Measurements from ENCODE around the gene CAMTA1.

The CAMTA1 gene

DNA sequence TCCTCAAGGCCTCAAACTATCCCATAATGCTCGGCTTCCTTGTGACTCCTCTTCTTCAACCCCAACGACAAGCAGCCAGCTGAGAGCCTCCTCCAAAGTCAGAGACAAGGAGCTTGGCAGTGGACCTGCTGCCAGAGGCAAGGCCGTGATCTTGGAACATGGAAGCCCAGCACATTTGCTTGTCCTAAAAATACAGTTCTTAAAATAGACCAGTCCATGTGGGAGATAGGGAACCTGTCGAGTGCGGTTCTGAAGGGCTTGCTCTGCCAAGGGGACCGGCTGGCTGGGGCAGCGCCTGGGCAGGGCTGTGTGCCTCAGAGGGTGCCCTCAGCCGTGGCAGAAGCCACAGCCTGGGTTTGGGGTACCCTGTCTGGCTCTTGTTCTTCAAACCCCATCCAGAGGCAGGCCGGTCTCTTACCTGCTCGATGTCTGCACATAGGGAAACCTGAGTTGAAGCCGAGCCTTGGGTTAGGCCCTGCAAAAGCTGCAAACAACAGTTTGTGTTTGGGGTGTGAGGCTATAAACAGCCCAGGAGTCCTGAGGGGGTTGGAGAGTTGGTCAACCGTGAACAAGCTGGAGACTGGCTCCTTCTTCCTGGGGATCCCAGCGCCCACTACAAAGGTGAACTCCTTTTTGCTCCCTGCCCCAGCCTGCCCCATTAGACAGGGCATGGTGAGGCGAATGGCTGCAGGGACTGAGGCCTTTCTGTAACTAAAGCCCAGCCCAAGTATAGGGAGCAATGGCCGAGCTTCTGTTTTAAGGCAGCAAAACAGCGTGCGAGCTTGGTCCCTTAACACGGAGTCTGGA is 228.8 kb downstream of the CAMTA1 start:
- DNase-seq = no peak

DNA sequence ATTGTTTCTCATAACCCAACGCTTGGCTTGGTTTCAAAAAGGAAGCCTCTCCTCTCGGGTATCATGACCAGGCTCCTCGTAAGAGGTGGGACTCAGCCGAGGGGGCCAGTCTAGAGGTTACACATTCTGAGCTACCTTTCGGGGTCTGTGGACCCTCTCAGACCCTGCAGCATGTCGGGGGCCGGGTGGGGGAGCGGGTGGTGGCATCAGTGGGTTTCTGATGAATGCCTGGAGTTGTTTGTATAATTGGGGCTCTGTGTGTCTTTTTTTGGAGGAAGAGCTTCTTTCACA is 229.3 kb downstream of the CAMTA1 start:
- no peak for DNase-seq

DNA sequence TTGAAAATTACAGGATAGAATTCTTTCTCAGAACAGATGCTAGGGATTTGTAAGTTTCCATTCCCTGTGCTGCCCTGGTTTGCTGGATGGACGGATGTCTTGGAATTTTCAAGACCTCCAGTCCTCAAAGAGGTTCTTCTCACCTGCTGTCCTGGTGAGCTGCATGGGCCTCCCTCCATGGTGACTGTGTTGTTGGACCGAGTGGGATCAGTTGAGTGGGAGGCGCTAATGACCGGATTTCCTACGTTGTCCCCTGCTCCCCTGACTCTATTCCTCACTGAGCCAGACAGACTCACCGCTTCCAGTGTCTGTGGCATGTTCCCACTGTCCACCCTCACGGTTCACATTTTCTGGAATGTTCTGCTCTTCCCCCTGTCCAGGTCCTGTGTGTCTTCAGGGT is 229.8 kb downstream of the CAMTA1 start:
- no peak for DNase-seq

DNA sequence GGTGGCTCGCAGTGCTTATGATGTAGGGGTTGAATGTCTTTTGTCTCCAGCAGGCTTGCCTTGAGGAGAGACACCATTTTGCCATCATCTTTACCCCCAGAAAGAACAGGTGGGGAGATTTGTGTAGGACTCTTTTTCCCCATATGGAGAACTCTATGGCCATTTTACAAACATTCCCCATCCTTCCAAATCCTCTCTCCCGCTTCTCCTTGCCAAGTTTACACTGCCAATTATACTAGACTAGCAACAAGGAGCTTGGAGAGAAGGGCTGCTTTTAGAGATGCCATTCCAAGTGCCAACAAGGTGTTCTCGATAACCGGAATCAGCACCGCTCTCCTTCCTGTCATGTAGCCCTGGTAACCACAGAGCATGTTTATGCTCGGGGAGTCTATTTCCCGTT is 233.1 kb downstream of the CAMTA1 start:
- DNase-seq = no peak

DNA sequence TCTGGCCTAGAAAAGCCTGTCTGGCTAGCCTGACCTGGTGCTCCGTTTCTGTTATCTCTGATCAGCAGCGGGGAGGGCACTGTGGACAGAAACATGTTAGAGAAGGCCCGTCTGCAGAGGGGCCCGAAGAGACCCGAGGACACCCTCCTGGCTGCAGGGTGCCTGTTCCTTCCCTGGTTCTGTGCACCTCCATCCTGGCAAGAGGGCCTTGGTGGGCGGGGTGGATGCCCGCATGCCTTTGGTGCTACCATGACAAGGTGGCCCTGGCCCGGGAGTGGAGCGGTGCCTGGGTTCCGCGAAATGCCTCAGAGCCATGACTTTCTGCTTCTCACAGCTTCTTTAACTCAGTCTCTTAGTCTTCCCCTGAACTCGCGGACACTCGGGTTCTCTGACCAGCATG is 233.6 kb downstream of the CAMTA1 start:
- DNase-seq = no peak

DNA sequence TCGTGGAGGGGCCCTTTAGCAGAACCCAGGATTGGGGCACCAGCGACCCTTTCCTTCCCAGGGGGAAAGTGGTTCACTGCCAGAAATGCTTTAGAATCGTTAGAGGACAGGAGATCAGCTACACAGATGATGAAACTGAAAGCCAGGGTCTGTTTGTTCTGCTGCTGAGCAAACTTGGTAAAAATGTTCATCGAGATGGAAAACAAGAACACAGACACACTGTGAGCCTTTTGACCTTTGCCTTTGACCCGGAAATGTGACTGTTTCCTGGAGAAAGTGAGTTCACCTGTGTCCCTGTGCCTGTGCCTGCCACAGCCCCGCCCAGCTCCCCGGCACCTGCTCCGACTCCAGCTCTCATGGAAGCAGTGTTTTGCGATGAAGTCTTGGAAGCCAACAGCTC is 234.3 kb downstream of the CAMTA1 start:
- no peak for DNase-seq

DNA sequence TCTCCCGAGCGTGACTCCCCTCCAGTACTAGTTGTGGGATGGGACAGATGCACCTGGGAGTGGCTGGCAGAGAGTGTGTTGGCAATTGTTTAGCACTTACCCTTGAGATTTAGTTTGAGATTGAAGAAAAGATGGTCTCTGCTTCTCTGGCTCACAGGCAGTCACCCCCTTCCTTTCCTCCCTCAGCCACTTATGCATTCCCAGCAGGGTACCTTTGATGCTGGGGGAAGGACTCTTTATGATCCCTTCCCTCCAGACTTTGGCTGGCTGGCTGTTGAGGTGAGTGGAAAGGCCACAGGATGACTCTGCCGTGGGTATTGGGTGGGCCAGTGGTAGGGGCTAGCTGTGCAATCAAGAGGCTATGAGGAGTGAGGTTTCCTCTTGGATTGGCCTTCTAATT is 236.8 kb downstream of the CAMTA1 start:
- no peak for DNase-seq

DNA sequence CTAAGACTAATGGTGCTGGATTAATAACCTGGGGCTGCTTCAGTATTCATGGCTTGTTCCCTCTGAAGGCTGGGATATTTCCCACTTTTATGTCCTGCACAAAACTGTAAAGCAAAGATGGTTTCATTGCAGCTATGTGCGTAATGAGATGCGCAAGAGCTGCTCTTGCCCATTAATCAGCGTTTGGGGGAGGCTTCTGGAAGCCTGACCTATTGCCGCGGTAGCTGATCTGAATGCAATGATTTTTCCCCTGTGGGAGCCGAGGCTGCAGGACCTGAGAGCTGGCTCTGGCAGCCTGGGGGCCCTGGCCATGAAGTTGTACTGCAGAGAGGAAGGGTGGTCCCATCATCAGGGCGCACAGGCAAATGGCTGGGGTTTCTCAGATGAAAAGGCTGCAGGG is 239.8 kb downstream of the CAMTA1 start:
- DNase-seq = no peak

DNA sequence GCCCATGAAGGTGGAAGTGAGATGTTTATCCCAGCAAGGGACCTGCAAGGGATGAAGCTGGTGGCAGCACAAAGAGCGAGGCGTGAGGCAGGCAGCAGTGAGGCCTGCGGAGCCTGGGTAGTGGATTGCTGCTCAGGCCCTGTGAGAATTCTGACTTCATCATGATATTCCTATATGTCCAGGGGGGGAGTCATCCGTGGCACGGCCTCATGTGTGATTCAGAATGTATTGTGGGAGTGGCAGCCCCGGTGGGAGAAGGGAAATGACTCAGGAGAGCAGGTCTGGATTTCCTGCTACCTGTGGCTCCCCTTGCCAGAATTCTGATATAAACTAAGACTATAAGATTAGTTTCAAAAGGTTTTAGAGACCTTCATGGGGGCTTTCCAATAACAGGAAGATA is 240.9 kb downstream of the CAMTA1 start:
- DNase-seq = no peak

DNA sequence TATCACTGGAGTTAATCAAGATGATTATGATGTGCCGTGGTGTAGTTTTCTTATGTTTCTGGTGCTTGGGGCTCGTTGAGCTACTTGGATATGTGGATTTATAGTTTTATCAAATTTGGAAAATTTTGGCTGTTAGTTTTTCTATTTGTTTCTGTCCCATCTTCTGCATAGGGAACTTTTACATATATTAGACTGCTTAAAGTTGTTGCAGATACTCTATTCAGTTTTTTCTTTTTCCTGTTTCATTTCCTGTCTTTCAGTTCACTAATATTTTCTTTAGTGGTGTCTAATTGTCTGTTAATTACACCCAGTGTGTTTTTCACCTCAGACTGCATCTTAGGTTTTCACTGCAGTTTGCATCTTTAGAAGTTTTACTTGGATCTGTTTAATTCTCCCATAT is 247.7 kb downstream of the CAMTA1 start:
- no peak for DNase-seq

DNA sequence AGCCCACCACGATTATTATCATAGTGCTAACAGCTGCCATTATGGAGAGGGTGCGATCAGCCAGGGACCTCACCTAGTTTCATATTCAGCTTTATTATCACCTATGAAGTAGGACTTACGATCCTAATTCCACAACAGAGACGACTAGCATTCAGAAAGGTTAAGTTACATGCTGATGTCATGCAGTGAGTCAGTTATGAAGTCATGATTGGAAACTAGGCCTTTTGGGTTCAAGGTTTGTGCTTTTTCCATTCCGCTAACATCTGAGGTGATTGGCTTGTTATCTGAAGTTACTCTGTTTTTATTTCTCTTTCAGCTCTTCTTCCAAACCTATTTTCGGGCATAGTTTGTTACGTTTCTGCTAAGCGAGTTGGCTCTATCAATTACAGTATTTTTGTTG is 251.1 kb downstream of the CAMTA1 start:
- no peak for DNase-seq

DNA sequence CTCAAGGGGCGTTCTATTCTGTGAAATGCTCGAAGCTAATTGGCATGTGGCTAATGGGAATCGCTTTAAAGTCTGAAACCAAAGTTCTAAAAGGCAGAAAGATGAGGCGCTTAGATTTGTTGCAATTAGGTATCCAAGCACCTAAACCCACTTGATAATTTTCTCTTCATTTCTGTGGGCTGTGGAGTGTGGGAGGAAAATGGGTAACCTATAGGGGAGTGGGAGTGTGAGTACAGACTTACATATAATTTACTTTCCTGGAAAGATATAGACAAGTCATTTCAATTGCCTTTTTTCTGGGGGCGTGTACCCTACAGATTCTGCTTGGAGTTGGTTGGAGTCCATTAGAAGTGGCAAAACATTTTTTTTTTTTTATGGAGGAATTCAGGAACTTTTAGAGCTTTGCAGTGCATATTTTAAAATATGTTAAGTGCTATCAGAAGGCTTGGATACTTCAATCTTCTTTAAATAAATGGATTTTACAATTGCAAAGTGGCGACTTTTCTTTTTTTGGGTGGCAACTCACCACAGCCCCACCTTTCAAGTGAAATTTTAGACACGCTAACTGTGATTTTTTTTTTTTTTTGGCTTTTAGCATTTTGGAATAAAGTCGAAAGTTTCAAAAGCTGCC is 254.5 kb downstream of the CAMTA1 start:
- DNase-seq = no peak

DNA sequence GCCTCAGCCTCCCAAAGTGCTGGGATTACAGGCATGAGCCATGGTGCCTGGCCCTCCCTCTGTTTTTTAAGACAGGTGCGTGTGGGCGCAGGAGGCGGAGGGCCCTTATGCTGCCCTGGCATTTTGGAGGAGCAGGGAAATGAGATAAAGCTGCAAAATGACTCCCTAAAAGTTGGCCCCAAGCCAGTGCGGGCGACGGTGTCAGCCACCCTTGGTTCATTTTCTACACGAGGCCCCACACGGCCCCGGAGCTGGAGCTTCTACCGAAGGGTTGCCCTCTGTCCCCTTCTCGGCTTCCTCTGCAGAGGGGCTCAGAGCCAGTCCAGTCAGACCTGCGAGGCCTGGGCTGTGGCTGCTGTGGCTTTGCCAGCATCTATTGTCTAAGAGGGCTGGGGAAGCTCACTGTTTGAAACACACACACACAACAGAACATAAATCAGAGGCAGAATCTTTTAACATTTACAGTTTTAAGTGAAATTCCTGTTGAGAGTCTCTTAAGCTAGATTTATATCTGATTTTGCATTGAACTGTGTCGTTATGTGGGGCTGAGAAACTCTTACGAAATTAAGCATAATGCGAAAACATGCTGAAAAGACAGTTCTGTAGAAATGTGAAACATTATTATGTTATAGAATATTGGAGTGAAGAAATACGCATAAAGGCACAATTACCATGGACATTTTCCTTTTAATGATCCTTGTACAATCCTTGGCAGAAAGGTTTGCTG is 255.9 kb downstream of the CAMTA1 start:
- no peak for DNase-seq

DNA sequence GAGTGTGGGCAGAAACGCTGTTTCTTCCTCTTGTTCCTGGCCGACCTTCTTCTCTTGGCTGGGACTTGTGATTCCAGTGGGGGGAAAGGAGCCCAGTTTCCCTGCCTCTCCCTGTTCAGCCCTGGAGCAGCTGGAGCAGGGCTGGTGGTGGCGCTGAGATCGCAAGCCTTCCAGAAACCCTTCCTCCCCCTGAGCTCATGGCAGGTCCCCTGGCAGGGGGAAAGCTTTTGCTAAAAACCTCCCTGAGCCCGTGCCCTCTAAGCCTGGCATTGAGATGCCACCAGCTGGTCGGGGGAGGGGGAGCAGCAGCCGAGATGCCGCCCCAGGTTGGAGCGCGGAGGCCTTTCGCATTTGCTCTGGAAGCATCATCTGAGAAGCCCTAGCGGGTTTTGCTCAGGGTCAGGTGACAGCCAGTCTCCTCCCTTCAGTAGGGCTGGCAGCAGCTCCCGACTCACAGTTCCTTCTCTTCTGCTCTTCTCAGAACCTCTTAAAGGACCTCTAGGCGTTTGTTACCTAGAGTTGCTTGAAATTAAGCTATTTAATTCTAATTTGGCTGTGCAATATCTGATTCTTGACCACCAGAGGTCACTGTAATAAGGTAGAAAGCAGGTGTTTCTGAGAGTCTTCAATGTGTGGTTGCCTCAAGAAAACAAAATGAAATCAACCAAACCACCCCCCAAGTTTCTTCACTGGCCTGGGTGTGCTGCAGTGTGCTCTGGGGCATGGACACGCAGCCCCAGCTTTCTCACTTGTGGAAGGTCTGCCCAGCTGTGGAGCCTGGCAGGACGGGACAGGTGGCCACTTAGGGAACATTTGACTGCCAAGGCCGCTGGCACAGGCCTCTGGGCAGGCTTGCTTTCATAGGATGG is 257.3 kb downstream of the CAMTA1 start:
- DNase-seq = peak; percentile 25

DNA sequence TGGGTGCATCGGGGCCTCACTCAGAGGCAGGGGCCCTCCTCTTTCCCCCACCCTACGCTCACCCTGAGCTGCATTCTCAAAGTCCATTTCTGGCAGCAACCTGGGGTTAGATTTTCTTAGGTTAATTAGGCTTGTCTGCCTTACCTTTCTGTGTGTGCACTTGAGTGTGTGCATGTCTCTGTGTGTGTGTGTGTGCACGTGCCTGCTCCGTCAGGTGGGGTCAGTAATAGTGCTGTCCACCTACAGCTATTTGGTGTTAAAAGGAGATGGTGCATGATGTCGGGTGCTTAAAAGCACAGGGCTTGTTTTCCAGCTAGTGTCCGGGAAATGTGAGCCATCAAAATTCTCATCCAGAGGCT is 257.9 kb downstream of the CAMTA1 start:
- DNase-seq = no peak

DNA sequence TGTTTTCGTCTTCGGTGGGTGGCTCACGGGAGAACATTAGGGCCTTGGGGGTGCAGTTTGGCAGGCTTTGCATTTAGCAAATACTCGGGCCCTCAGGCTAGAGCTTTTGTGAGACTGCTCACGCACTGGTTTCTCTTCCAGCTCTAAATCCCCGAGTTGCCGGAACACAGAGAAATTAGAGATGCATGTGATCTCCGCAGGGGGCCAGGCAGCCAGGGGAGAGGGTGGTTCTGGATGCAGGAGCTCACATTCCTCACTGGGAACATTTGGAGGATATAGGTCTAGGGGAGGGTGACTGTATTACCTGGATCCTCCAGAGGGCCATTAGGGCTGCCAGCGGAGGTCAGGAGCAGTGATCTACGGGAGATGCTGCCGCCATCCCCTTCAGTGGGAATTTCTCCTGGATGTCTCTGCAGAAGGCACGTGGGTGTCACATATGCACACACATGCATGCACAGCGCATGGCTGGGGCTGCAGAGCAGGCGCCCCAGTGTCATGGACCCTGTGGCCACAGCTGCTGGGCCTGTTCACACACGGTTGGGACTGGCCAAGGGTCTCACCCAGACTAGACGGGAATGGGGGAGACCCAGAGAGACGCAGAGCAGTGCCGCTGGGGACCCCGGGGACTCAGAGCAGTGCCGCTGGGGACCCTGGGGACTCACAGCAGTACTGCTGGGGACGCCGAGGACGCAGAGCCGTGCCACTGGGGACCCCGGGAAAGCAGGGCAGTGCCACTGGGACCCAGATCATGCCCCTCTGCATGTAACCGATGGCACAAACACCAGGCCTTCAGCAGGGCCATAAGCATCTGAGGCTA is 258.7 kb downstream of the CAMTA1 start:
- no peak for DNase-seq

DNA sequence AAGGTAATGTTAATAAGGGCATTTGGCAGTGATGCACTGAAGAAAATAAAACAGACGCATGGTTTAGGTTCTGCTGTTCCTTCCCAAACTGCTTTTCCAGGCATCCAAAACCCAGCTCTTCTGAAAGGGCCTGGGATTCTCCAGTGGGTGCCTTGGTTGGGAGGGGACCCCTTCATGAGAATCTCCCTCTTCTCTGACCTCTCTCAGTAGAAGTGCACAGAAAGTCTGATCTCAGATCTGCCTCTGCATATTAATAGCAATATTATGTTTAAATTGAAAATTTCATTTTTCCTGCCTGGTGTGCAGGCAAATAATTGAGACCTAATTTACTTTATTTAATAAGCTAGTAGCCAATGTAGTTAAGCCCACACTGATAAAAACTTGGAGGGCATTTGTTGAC is 260.6 kb downstream of the CAMTA1 start:
- no peak for DNase-seq

DNA sequence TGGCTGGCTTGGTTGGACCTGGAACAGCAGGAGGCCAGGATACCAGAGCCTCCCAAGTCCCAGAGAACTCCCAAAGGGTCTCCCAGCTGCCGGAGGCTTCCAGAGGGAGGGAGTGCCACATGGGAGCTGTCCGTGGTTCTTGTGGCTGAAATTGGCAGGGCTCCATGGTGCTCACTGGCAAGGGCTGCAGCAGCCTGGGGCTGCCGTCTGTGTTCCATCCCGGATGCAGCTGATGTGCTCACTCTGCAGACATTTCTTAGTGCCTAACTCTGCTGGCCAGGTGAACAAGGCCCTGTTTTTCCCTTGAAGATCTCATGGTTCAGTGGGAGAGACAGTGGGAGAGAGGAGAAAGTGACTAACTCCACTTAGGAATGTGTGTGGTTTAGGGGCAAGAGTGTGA is 261.1 kb downstream of the CAMTA1 start:
- no peak for DNase-seq

DNA sequence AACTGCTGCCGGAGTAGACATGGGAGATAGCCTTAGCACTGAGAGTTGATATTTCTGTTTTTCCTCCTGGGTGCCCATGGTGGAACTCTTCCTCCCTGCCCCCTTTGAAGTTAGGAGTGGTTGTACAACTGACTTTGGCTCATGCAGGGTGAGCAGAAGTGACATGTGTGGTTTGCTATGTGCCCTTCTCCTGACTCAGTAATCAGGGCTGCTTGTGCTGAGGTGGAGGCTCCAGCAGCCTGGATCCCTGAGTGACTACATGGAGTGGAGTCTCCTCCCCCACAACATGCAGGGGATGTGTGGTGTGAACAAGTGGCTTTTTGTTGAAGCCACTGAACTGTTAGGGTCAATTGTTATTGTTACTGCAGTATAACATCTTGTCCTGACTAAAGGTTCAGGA is 261.6 kb downstream of the CAMTA1 start:
- no peak for DNase-seq

DNA sequence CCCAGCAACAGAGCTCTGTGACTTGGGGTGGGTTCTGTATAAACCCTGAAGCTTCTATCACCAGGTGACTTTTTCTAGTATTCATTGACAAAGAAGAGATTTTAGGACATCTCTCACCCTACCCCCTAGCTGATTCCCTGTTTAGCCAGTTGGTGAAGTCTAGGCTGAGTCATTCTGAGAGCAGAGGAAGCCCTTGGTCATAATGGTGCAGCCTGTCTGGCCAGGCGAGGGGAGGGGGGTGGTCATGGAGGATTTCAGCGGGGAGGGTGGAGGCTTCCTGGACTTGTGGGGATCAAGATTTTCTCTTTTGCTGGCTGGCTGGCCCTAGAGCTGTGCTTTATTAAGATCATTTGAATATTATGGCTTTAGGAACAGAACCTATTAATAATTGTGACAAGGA is 262.6 kb downstream of the CAMTA1 start:
- no peak for DNase-seq

DNA sequence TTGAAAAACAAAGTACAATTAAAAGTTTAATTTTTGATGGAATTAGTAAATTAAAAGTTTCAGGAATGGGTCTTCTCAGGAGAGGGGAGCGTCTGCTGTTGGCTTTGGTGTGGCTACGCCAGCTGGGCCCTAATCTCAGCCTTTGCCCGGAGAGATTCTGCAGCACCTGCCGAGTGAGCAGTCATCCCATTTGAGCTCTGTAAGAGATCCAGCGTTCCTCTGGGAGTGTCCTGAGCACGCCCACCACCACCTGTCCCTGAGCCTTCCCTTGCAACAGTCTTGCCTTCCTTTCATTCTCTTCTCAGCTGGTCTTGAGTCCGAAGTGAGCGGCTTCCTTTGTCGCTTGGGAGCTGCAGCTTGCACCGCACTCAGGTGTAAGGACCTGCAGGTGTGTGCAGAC is 263.1 kb downstream of the CAMTA1 start:
- DNase-seq = no peak

DNA sequence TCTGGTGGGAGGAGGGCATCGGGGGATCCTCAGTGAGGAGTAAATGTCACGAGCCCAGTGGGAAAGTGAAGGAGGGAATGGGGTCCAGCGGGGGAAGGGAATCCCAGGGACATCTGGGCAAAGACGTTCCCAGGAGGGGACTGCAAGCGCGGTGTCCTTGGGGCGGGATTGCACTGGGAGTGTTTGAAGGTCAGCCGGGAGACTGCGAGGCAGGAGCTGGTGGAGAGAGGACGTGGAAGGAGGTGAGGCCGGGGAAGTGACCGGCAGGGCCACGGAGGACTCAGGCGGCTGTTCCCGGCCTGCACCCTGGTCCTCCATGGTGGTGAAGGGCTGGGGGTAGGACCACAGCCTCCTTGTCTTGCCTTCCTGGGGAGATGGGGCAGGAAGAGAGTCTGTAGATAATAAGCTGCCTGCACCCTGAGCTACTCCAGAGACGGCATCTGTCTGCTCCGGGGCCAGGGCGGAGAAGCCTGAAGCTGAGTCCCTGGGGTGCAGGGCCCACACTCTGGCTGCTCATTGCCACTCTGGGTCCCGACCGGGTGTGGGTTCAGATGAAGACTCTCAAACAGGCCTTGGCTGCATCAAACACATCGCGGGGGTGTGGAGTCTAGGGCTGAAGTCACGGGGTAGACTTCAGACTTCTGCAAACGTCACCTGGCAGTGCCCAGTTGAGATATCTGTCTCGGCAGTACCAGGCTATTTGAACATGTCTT is 264.8 kb downstream of the CAMTA1 start:
- DNase-seq = no peak

Data from NCI-H345 (cell line).